B cell (primary cell): ENCODE results near the gene ARHGEF19.

ENCODE experiments used
- EZH2 ChIP-seq: IDR thresholded peaks from 2 replicates; pipeline ENCODE4 v1.6.1; 2012; ENCODE audit warnings: borderline replicate concordance, low read depth, mild to moderate bottlenecking, moderate library complexity, low read length; ENCODE audit not compliant: insufficient read depth, poor library complexity, severe bottlenecking
- TF ChIP-seq, protein P1 (sequence below): fragments of 200-600 bp; IDR thresholded peaks from one replicate; pipeline ENCODE4 v1.8.0; 2022; ENCODE audit warnings: antibody characterized with exemption, mild to moderate bottlenecking

DNA sequence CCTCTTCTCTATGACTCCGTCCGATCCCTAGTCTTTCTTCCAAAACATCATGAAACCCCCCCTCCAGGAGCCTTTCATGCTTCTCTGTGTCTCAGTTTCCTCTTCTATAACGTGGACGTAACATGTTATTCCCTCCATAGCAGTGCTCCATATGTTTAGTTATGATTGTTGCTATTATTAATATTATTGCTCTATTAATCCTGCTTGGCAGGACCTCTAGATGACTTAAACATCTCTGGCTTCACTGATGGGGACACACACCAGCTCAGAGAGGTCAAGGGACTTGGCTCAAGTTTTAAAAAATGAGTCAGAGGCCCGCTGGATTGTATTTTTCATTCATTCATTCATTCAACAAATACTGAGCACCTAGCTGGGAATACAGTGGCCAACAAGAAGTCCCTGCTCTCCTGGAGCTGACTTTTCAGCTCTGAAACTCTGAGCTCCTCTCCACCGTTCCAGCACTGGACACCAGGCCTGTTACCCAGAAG is 24.9 kb upstream of the ARHGEF19 start:
- TF ChIP-seq, protein P1, sequence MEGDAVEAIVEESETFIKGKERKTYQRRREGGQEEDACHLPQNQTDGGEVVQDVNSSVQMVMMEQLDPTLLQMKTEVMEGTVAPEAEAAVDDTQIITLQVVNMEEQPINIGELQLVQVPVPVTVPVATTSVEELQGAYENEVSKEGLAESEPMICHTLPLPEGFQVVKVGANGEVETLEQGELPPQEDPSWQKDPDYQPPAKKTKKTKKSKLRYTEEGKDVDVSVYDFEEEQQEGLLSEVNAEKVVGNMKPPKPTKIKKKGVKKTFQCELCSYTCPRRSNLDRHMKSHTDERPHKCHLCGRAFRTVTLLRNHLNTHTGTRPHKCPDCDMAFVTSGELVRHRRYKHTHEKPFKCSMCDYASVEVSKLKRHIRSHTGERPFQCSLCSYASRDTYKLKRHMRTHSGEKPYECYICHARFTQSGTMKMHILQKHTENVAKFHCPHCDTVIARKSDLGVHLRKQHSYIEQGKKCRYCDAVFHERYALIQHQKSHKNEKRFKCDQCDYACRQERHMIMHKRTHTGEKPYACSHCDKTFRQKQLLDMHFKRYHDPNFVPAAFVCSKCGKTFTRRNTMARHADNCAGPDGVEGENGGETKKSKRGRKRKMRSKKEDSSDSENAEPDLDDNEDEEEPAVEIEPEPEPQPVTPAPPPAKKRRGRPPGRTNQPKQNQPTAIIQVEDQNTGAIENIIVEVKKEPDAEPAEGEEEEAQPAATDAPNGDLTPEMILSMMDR, result no peak
- no peak for TF ChIP-seq EZH2
